Left ventricle myocardium inferior (tissue), 1 donor: ENCODE measurements around the gene PRPF39. TPM values are rescaled to one million over a fixed set of nuclear protein-coding genes. Genes with fewer than 3 reads are reported as not detected.

Experiments
- DNase-seq: peaks from one replicate; pipeline ENCODE4 v3.0.0-alpha.2; 2020
- H3K27ac ChIP-seq: fragments of 200-600 bp; replicated peaks from 2 replicates; pipeline ENCODE4 v1.8.0; 2021
- H3K27me3 ChIP-seq: fragments of 200-600 bp; 2 replicates; pipeline ENCODE4 v1.8.0; 2021; ENCODE audit warnings: low read depth
- H3K36me3 ChIP-seq: fragments of 200-600 bp; 2 replicates; pipeline ENCODE4 v1.8.0; 2021
- H3K4me1 ChIP-seq: fragments of 200-600 bp; 2 replicates; pipeline ENCODE4 v1.8.0; 2021
- H3K4me3 ChIP-seq: fragments of 200-600 bp; 2 replicates; pipeline ENCODE4 v1.8.0; 2021; ENCODE audit warnings: mild to moderate bottlenecking, moderate library complexity
- H3K9me3 ChIP-seq: fragments of 200-600 bp; replicated peaks from 2 replicates; pipeline ENCODE4 v1.8.0; 2021
- intact Hi-C: fragments of 100-400 bp; cut with micrococcal nuclease; formaldehyde crosslinking; loops from one replicate; pipeline ENCODE4 v1.11.0; 2022
- total RNA-seq: library from RNA; stranded (reverse); fragmentation: NEBNext Ultra II Directional; extraction: Animal tissue kit (Norgen Biotek cat#: 25700); gene quantifications from one replicate; pipeline ENCODE4 v1.2.1, GENCODE V29; 2021
- TF ChIP-seq, protein P1 (sequence below): fragments of 200-600 bp; IDR thresholded peaks from 2 replicates; pipeline ENCODE4 v1.8.0; 2021; ENCODE audit warnings: antibody characterized with exemption, mild to moderate bottlenecking, borderline replicate concordance
- donor health status: DM: no; HTN: yes; CAD: no; lungs with severe emphysema.

The PRPF39 gene
- total RNA-seq, 1 donor from 2014 or later, result 11.1 TPM

DNA sequence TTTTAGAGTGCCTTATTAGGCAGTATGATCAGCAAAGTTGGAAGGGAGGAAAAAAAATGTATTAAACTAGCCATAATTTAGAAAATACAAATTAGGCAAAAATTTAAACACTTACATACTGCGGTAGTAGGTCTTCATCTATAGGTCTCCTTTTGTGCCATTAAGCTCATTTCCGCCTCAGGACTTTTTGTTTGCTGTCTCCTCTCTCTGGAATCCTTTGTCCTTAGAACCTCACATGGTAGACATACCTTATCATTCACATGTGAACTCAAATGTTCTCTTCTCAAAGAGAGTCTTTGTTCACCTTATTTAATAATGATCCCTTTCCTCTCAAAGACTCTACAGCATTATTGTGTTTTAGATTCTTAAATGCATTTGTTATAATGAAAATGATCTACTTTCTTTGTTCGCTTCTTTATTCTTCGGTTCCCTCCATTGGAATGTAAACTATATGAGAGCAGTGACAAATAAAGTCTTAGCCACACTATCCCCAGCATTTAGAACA lies 66.5 kb downstream of the PRPF39 start:
- Histone ChIP-seq H3K9me3 (no peaks in the 10 kb centered on the region), H3K27me3 (no peaks in the 10 kb centered on the region), H3K4me3 (no peak overlapping the region), H3K27ac (no peak overlapping the region), H3K36me3 (no peaks in the 10 kb centered on the region), H3K4me1 (no peaks in the 10 kb centered on the region)
- intact Hi-C loops, result no loop called here
- TF ChIP-seq, protein P1, sequence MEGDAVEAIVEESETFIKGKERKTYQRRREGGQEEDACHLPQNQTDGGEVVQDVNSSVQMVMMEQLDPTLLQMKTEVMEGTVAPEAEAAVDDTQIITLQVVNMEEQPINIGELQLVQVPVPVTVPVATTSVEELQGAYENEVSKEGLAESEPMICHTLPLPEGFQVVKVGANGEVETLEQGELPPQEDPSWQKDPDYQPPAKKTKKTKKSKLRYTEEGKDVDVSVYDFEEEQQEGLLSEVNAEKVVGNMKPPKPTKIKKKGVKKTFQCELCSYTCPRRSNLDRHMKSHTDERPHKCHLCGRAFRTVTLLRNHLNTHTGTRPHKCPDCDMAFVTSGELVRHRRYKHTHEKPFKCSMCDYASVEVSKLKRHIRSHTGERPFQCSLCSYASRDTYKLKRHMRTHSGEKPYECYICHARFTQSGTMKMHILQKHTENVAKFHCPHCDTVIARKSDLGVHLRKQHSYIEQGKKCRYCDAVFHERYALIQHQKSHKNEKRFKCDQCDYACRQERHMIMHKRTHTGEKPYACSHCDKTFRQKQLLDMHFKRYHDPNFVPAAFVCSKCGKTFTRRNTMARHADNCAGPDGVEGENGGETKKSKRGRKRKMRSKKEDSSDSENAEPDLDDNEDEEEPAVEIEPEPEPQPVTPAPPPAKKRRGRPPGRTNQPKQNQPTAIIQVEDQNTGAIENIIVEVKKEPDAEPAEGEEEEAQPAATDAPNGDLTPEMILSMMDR, result no peak
- no peak for DNase-seq

DNA sequence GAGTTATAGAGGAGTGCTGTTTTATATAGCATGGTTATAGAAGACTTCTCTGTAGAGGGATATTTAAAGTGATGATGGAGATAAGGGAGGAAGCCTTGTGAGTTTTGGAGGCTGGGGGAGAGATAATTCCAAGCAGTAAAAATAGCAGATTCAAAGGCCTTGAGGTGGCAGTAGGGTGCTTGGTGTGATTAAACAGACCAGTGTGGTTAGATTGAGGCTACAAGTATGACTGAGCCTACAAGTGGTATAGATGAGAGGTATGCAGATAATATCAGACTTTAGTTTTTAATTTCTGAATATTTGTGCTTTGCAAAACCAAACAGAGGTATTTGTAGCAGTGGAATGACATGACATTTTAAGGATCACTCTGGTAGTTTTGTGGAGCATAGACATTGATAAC lies 72.2 kb downstream of the PRPF39 start:
- no peak for DNase-seq
- no peak overlapping the region for H3K27ac ChIP-seq
- H3K36me3 ChIP-seq, result no peaks in the 10 kb centered on the region
- intact Hi-C loops, result no loop called here
- no peak overlapping the region for H3K4me3 ChIP-seq
- no peaks in the 10 kb centered on the region for H3K9me3 ChIP-seq
- TF ChIP-seq, protein P1, result no peak
- no peaks in the 10 kb centered on the region for H3K27me3 ChIP-seq
- H3K4me1 ChIP-seq, result no peaks in the 10 kb centered on the region

Other genes with a start within 250 kb of the PRPF39 start
- 10.0 TPM for gene KLHL28, start 122.2 kb upstream of the PRPF39 start, total RNA-seq
- gene TOGARAM1, start 121.9 kb upstream of the PRPF39 start, total RNA-seq, result 21.6 TPM
- gene FKBP3, start 50.4 kb downstream of the PRPF39 start, total RNA-seq, result 107 TPM
- 2.7 TPM for gene FANCM, start 51.8 kb downstream of the PRPF39 start, total RNA-seq
- 6.9 TPM for gene MIS18BP1, start 169.1 kb downstream of the PRPF39 start, total RNA-seq